Muscle of leg (tissue), 11 donors: Measurements from ENCODE around the gene PIAS1. TPM values are rescaled to one million over a fixed set of nuclear protein-coding genes. Genes with fewer than 3 reads are reported as not detected.
"Not testable (repeated sequence)": the region's sequence is repeated elsewhere in the genome, so short reads cannot be mapped to it uniquely, and the experiment has no call there.

Source experiments
- DNase-seq: peaks from one replicate; pipeline ENCODE4 v3.0.0; 2013
- H3K27ac ChIP-seq: one replicate; pipeline ENCODE4 v1.5.1; 2013; ENCODE audit warnings: mild to moderate bottlenecking, low read length, control low read depth
- H3K27me3 ChIP-seq: one replicate; pipeline ENCODE4 v1.6.1; 2013; ENCODE audit warnings: low read length; ENCODE audit not compliant: control insufficient read depth, insufficient read depth
- H3K36me3 ChIP-seq: one replicate; pipeline ENCODE4 v1.6.1; 2013; ENCODE audit warnings: low read length; ENCODE audit not compliant: control insufficient read depth, insufficient read depth
- H3K4me1 ChIP-seq: one replicate; pipeline ENCODE4 v1.6.1; 2013; ENCODE audit warnings: low read length; ENCODE audit not compliant: control insufficient read depth, insufficient read depth
- H3K4me3 ChIP-seq: one replicate; pipeline ENCODE4 v1.5.1; 2013; ENCODE audit warnings: low read length, control low read depth
- H3K9me3 ChIP-seq: replicated peaks from 2 replicates; pipeline ENCODE4 v1.6.1; 2013; ENCODE audit warnings: low read depth, low read length; ENCODE audit not compliant: control insufficient read depth
- WGBS: methylation state at CpG from one replicate; pipeline ENCODE4 v1.1.5; 2013; ENCODE audit warnings: missing lambda C conversion rate; ENCODE audit not compliant: insufficient coverage; 5-methylcytosine and 5-hydroxymethylcytosine counted together
- polyA plus RNA-seq, 8 donors: library from polyadenylated mRNA; unstranded; fragments of 120-200 nt; gene quantifications; one replicate each; pipeline versions ENCODE4 v1.2.1 to v1.2.3, GENCODE V29; 2013; ENCODE audit warnings: inconsistent platforms in 1 of 8, low replicate concordance in 1 of 8; ENCODE audit not compliant: insufficient read length in 8 of 8, insufficient read depth in 1 of 8
- total RNA-seq: library from RNA; stranded (reverse); fragments of 120-200 nt; gene quantifications from one replicate; pipeline ENCODE4 v1.2.4, GENCODE V29; 2013

Gene PIAS1
- total and polyA plus RNA-seq, 9 donors, result 18.8 to 31.9 (median 24.2) TPM

DNA sequence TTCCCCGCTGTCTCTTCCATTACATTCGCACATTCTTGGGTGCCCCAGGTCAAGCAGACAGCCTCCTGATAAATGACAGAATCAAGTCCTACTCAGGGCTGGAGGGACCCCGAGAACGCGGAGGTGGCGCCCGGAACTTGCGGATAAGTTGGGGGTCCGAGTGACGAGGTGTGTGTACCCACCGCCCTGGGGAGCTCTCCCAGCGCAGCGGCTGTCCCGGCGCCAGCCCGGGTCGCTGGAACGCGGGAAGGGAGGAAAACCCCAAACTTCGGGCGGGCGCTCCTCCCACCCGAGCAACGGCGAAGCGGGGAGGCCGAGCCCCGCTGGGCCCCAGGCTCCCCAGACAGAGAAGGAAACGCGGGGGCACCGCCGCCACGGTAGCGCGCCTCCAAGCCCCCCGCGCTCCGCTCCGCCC, 174.9 kb downstream of the PIAS1 start:
- 0% methylated on average over 30 of the region's 39 CpGs for WGBS
- Histone ChIP-seq H3K4me1 (peaks cover 21% of the 10 kb centered on the region), H3K27ac (no peak overlapping the region), H3K27me3 (no peaks in the 10 kb centered on the region), H3K4me3 (peak overlapping the region; percentile 65), H3K9me3 (no peaks in the 10 kb centered on the region), H3K36me3 (no peaks in the 10 kb centered on the region)
- no peak for DNase-seq

DNA sequence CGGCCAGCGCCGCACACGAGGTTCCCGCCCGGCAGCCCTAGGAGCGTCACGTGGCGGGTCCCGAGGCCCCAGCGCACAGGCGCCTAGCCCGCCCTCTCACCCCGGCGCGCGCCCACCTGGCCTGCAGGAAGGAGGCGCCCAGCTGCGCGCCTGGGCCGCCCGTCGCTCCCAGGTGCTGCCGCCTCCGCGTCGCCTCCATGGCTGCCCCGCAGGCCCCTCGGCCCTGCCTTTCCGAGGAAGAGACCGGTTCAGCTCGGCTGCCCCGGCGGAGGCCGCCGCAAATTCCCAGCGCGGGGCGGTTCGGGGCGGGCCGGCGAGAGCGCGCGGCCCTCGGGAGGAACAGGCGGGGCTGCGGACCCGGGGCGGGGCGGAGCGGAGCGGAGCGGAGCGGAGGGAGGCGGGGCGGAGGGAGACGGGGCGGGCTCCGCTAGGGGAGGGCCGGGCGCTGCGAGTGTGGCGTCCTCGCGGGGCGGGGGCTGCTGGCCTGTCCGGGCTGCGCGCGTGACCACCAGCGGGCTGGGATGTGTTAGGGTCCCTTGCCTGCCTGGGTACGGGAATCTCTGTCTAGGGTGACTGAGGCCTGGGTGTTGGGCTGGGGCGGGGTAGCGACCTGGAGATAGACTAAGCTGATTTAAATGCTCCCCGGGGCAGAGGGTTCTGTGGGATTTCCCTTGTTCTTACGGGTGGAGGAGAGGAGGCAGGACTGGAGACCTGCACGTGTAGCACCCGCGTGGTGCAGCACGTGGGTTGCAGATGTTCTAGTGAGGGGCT, 175.5 kb downstream of the PIAS1 start, which contains the start of gene CLN6:
CLN6 (minus strand) TSS at position 343 of the 771 bp plus-strand sequence; CDS start at position 199, 144 bp downstream.
- peak; percentile 90 for DNase-seq
- peak within 1 kb of the TSS; percentile 65 for H3K27ac ChIP-seq
- no peaks in the 10 kb centered on the region for H3K36me3 ChIP-seq
- H3K4me1 ChIP-seq, result peaks cover 21% of the 10 kb centered on the region
- no peaks in the 10 kb centered on the region for H3K9me3 ChIP-seq
- no peaks in the 10 kb centered on the region for H3K27me3 ChIP-seq
- peak within 1 kb of the TSS; percentile 65 for H3K4me3 ChIP-seq
- under 1% methylated on average over 77 of the region's 82 CpGs for WGBS

DNA sequence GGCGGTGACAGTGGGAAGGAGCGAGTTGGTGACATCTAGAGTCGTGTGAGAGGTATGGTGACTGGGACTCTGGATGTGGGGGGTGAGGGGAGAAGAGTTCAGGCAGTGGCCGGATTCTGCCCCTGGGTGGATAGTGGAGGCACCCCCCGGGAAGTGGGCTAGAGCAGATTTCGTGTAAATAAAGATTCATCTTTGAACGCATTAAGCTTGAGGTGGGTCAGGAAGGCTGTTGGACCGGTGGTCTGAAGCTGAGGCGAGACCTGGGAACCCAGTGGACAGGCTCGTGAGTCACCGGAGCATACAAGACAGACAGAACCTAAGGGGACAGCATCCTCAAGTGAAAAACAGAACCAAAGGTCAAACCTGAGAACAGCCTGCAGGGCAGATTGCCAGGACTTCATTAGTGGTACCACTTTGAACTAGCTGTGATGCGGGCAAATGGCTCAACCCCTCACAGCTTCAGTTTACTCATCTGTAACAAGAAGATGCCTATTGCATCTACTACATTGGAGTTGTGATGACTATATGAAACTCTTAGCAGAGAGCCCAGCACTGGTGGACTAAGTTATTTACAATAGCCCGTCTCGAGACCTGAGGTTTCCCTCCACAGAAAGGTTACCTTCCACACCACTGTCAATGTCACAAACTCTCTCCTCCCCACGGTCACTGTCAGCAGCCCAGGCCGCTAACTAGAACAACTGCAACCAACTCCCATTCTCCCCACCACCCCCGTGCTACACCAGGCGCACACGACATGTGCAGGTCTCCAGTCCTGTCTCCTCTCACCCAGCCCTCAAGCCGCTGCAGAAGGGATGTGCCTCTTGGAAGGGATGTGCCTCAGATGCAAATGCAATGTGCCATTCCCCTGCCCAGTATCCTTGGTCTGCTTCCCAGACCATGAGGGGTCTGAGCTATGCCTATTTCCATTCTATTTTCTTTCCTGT, 176.3 kb downstream of the PIAS1 start:
- Histone ChIP-seq H3K4me1 (peaks cover 21% of the 10 kb centered on the region), H3K27me3 (no peaks in the 10 kb centered on the region), H3K27ac (no peak overlapping the region), H3K4me3 (peak overlapping the region; percentile 65), H3K36me3 (no peaks in the 10 kb centered on the region), H3K9me3 (no peaks in the 10 kb centered on the region)
- DNase-seq, result no peak
- WGBS, result 52% methylated on average over 16 of the region's 20 CpGs

DNA sequence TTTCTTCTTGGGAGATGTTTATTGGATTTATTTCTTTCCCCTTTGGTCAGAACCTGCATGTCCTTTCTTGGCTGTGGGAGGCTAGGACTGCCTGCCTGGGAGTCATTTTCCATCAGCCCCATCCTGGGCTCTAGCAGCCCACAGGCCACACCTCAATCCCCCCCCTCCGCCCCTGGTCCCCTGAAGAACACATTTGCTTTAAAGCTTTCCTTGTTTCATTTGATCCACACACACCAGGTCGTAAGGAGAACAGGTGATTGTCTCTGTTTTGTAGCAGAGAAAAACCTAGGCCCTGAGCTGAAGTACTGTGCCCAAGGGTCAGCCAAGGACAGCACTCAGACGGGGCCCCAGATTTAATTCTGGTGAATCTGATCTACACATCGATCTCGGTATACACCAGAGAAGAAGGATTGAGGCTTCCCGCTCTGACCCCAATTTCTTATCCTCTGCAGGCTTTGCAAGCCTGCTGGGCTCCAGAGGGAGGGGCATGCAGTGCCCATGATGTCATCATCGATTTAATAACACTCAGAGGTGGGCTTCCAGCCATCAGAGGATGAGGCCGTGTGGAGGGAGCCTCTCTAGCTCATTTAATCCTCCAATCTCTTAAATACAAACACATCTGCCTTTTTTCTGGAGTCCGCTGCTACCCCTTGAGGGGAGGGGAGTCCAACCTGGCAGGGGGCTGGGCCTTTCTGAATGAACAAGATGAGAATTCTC, 177.1 kb downstream of the PIAS1 start:
- H3K36me3 ChIP-seq, result no peaks in the 10 kb centered on the region
- 59% methylated on average over 3 of the region's 9 CpGs for WGBS
- H3K27me3 ChIP-seq, result no peaks in the 10 kb centered on the region
- H3K4me3 ChIP-seq, result no peak overlapping the region
- H3K9me3 ChIP-seq, result no peaks in the 10 kb centered on the region
- DNase-seq, result no peak
- H3K4me1 ChIP-seq, result peaks cover 21% of the 10 kb centered on the region
- H3K27ac ChIP-seq, result no peak overlapping the region

DNA sequence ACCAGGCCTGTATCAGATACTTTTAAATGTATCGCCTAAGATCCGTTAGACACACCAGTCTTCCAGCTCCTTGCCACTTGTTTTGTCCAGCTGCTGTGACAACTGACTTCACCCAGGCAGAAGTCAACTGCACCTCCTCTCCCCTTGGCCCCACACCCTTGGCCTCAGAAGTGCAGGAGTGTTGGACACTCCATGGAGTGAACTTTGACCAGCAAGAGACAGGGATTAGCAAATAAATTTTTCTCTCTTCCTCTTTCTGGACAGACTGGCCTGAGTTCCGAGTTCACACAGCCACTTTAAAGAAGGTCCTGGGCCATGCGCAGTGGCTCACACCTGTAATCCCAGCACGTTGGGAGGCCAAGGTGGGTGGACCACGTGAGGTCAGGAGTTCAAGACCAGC, 178.3 kb downstream of the PIAS1 start:
- no peak for DNase-seq
- Histone ChIP-seq H3K9me3 (no peaks in the 10 kb centered on the region), H3K4me3 (no peak overlapping the region), H3K27ac (no peak overlapping the region), H3K27me3 (no peaks in the 10 kb centered on the region), H3K4me1 (peaks cover 21% of the 10 kb centered on the region), H3K36me3 (no peaks in the 10 kb centered on the region)
- 88% methylated on average over 5 of the region's 6 CpGs for WGBS

DNA sequence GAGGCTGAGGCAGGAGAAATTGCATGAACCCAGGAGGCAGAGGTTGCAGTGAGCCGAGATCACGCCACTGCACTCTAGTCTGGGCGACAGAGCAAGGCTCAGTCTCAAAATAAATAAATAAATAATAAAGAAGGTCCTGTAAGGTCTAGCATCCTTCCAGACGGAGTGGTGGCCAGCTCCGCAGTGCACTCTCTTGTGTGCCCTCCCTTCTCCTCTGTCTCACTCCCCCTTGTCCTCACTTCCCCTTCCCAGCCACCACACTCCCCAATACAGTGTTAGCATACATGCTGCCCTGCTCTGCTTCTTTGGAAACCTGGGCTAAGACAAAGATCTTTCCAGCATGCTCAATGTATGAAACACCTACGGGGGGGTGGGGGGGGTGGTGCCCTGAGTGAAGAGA, 178.8 kb downstream of the PIAS1 start:
- Histone ChIP-seq H3K36me3 (no peaks in the 10 kb centered on the region), H3K27ac (no peak overlapping the region), H3K4me3 (no peak overlapping the region), H3K9me3 (no peaks in the 10 kb centered on the region), H3K4me1 (peaks cover 19% of the 10 kb centered on the region), H3K27me3 (no peaks in the 10 kb centered on the region)
- DNase-seq, result no peak
- 89% methylated on average over 2 of the region's 6 CpGs for WGBS

DNA sequence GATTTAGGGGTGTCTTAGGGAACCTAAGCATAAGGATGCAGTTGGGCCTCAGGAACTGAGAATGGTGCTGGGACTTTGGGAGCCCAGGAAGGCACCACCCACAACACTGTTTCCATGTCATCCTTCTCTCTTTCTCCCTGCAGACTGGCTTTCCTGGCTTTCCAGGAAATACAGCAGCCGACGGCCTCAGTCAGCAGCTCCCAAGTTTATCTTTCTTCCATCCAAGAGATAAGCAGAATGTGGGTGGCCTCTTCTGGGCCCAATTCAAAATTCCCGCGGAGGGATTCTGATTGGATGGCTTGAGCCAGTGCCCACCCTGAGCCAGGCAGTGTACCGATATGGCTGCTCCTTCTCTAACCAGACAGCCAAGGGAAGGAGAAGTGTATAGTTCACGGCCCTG, 179.9 kb downstream of the PIAS1 start:
- no peaks in the 10 kb centered on the region for H3K9me3 ChIP-seq
- no peak for DNase-seq
- H3K4me1 ChIP-seq, result peaks cover 9% of the 10 kb centered on the region
- H3K27ac ChIP-seq, result no peak overlapping the region
- H3K27me3 ChIP-seq, result no peaks in the 10 kb centered on the region
- WGBS, result 62% methylated on average over 3 of the region's 6 CpGs
- no peaks in the 10 kb centered on the region for H3K36me3 ChIP-seq
- H3K4me3 ChIP-seq, result no peak overlapping the region

DNA sequence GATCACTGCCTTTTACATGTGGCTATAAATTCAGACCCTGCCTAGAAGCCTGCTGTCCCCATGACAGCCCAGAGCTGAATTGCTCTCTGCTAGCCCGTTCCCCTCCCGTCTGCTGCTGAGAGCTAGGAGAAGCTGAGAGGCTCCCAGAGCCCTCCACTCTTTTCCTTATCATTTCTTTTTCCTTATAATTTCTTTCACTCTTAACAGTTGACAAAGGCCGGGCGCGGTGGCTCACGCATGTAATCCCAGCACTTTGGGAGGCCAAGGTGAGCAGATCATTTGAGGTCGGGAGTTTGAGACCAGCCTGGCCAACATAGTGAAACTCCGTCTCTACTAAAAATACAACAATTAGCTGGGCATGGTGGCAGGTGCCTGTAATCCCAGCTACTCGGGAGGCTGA, 180.4 kb downstream of the PIAS1 start:
- H3K36me3 ChIP-seq, DNase-seq, H3K4me3 ChIP-seq, H3K27me3 ChIP-seq, H3K27ac ChIP-seq, H3K4me1 ChIP-seq, H3K9me3 ChIP-seq: not testable (repeated sequence)
- WGBS, result 80% methylated on average over 1 of the region's 9 CpGs

DNA sequence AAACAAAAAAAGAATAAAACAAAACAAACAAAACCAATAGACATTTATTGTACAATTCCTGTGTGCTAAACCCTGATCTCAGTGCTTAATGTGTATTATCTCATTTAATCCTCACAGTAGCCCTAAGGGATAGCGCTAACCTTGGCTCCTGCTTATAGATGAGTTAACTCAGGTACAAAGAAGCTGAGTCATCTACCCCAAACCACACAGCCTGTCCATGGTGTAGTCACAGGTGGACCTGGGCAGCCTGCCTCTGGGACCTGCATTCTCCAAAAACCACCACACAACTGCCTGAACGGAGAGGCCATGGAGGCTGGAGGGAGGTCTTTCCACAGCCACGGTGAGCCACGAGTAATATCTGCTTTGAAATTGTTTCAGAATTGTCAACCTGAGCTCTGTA, 180.9 kb downstream of the PIAS1 start:
- Histone ChIP-seq H3K4me1 (peaks cover 6% of the 10 kb centered on the region), H3K27me3 (no peaks in the 10 kb centered on the region), H3K36me3 (no peaks in the 10 kb centered on the region), H3K27ac (no peak overlapping the region), H3K4me3 (no peak overlapping the region), H3K9me3 (no peaks in the 10 kb centered on the region)
- WGBS, result no CpG with 5 or more reads among the region's 4 CpGs
- no peak for DNase-seq

DNA sequence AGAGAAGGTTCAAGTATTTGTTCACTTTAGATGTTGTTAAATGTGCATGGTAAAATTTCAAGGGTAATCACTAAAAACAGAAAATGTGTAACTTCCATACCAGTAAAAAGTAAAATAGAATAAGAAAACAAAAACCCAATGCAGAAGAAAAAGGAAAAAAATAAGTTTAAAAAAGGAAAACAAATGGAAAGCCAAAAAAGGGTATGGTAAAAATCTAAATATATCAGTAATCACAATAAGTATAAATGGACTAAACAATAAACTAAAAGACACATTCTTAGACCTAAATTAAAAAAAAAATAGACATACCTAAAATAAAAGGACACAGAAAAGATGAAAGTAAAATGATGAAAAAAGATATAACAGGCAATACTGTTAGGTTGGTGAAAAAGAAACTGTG, 184.9 kb downstream of the PIAS1 start:
- Histone ChIP-seq H3K36me3 (no peaks in the 10 kb centered on the region), H3K4me1 (no peaks in the 10 kb centered on the region), H3K4me3 (no peak overlapping the region), H3K27ac (no peak overlapping the region), H3K9me3 (peaks cover 4% of the 10 kb centered on the region), H3K27me3 (no peaks in the 10 kb centered on the region)
- DNase-seq, result no peak
